CD14-positive monocyte (primary cell): ENCODE results near the gene CBX4. TPM values are rescaled to one million over a fixed set of nuclear protein-coding genes. Genes with fewer than 3 reads are reported as not detected.

Experiments used
- DNase-seq, 3 donors: peaks; one replicate each; pipeline ENCODE4 v3.0.0-alpha.2; 2011 to 2022
- H2AFZ ChIP-seq: 2 replicates; pipeline ENCODE4 v1.6.0; 2012; ENCODE audit warnings: mild to moderate bottlenecking, low read depth, low read length, inconsistent platforms; ENCODE audit not compliant: insufficient read depth, poor library complexity, severe bottlenecking
- H3K27ac ChIP-seq, 2 donors: 1 replicate in 1 of 2; 2 replicates in 1 of 2; pipeline ENCODE4 v1.5.1; 2012 to 2013; ENCODE audit warnings: low read length in 2 of 2, control low read depth in 1 of 2, inconsistent platforms in 1 of 2, low read depth in 1 of 2, mild to moderate bottlenecking in 1 of 2
- H3K27me3 ChIP-seq, 2 donors: one replicate each; pipeline versions ENCODE4 v1.6.0 to v1.6.1; 2011 to 2013; ENCODE audit warnings: low read length in 2 of 2; ENCODE audit not compliant: control insufficient read depth in 2 of 2, insufficient read depth in 2 of 2
- H3K36me3 ChIP-seq, 2 donors: replicated peaks in 1 of 2; 1 replicate in 1 of 2; 2 replicates in 1 of 2; pipeline versions ENCODE4 v1.5.1 to v1.6.1; 2012 to 2013; ENCODE audit warnings: low read length in 2 of 2, control low read depth in 1 of 2, inconsistent platforms in 1 of 2, mild to moderate bottlenecking in 1 of 2; ENCODE audit not compliant: insufficient read depth in 2 of 2, control insufficient read depth in 1 of 2
- H3K4me1 ChIP-seq, 2 donors: 1 replicate in 1 of 2; 2 replicates in 1 of 2; pipeline versions ENCODE4 v1.5.1 to v1.6.1; 2012 to 2013; ENCODE audit warnings: low read length in 2 of 2, control low read depth in 1 of 2, inconsistent platforms in 1 of 2, mild to moderate bottlenecking in 1 of 2, moderate library complexity in 1 of 2; ENCODE audit not compliant: insufficient read depth in 2 of 2, control insufficient read depth in 1 of 2
- H3K4me2 ChIP-seq: replicated peaks from 2 replicates; pipeline ENCODE3; 2012; ENCODE audit warnings: low read length, moderate library complexity, mild to moderate bottlenecking; ENCODE audit not compliant: poor library complexity, severe bottlenecking; ENCODE audit errors: extremely low read depth
- H3K4me3 ChIP-seq, 3 experiments: fragments of 200-600 bp in 1 of 3; sonication (generic) in 1 of 3; replicated peaks in 1 of 3; 1 replicate in 2 of 3; 2 replicates in 1 of 3; pipeline ENCODE4 v1.5.1; 2011 to 2013; ENCODE audit warnings: low read length in 3 of 3, mild to moderate bottlenecking in 3 of 3, control low read depth in 2 of 3, low read depth in 2 of 3, inconsistent platforms in 1 of 3, moderate library complexity in 1 of 3
- H3K79me2 ChIP-seq: 2 replicates; pipeline ENCODE4 v1.6.0; 2012; ENCODE audit warnings: mild to moderate bottlenecking, control low read depth, inconsistent platforms, low read length, moderate library complexity; ENCODE audit not compliant: insufficient read depth
- H3K9ac ChIP-seq: 2 replicates; pipeline ENCODE4 v1.6.0; 2017; ENCODE audit warnings: low read length, mild to moderate bottlenecking; ENCODE audit not compliant: insufficient read depth, poor library complexity, severe bottlenecking
- H3K9me3 ChIP-seq, 2 donors: replicated peaks in 1 of 2; 1 replicate in 1 of 2; 2 replicates in 1 of 2; pipeline versions ENCODE4 v1.5.1 to v1.6.1; 2012 to 2013; ENCODE audit warnings: low read length in 2 of 2, control low read depth in 1 of 2; ENCODE audit not compliant: control insufficient read depth in 1 of 2, insufficient read depth in 1 of 2
- H4K20me1 ChIP-seq: 2 replicates; pipeline ENCODE4 v1.6.0; 2012; ENCODE audit warnings: mild to moderate bottlenecking, low read length, control low read depth, moderate library complexity; ENCODE audit not compliant: insufficient read depth
- H3K27ac Mint-ChIP-seq, 7 donors: one replicate each; pipeline ENCODE4 v1.8.0; 2020; ENCODE audit warnings: mild to moderate bottlenecking in 7 of 7, mixed read lengths in 7 of 7, moderate library complexity in 6 of 7, inconsistent platforms in 2 of 7
- H3K27me3 Mint-ChIP-seq, 3 donors: one replicate each; pipeline ENCODE4 v1.8.0; 2021 to 2022; ENCODE audit warnings: low read depth in 3 of 3, mild to moderate bottlenecking in 3 of 3, mixed read lengths in 3 of 3, moderate library complexity in 3 of 3, inconsistent platforms in 1 of 3
- H3K36me3 Mint-ChIP-seq, 2 donors: one replicate each; pipeline ENCODE4 v1.8.0; 2020; ENCODE audit warnings: mixed read lengths in 2 of 2, inconsistent platforms in 1 of 2, mild to moderate bottlenecking in 1 of 2
- H3K4me1 Mint-ChIP-seq: one replicate; pipeline ENCODE4 v1.8.0; 2020; ENCODE audit warnings: mild to moderate bottlenecking, mixed read lengths
- H3K4me3 Mint-ChIP-seq, 2 donors: one replicate each; pipeline ENCODE4 v1.8.0; 2020; ENCODE audit warnings: mild to moderate bottlenecking in 2 of 2, mixed read lengths in 2 of 2, moderate library complexity in 1 of 2
- H3K9me3 Mint-ChIP-seq, 7 donors: one replicate each; pipeline ENCODE4 v1.8.0; 2020 to 2022; ENCODE audit warnings: mixed read lengths in 7 of 7, mild to moderate bottlenecking in 6 of 7, moderate library complexity in 6 of 7, inconsistent platforms in 2 of 7
- WGBS: methylation state at CpG from one replicate; pipeline ENCODE4 v1.1.5; 2013; ENCODE audit warnings: missing lambda C conversion rate; ENCODE audit not compliant: insufficient coverage; 5-methylcytosine and 5-hydroxymethylcytosine counted together
- intact Hi-C, 2 donors: fragments of 100-400 bp; cut with micrococcal nuclease; formaldehyde crosslinking; loops; one replicate each; pipeline versions ENCODE4 v1.15.0 to v1.15.1; 2023
- polyA plus RNA-seq, 3 donors: library from polyadenylated mRNA; depleted of rRNA in 1 of 3; unstranded in 2 of 3; stranded (reverse) in 1 of 3; fragments of 300-500 nt in 2 of 3; fragments of >200 nt in 1 of 3; fragmentation: Illumina TruSeq in 2 of 3; gene quantifications; 1 replicate in 2 of 3; 2 replicates in 1 of 3; pipeline ENCODE4 v1.2.3, GENCODE V29; 2012 to 2021
- TF ChIP-seq, protein P1 (sequence below): fragments of 200-600 bp; IDR thresholded peaks from one replicate; pipeline ENCODE4 v1.8.0; 2022; ENCODE audit warnings: antibody characterized with exemption, mild to moderate bottlenecking

CBX4 gene
- polyA plus RNA-seq, 3 donors, result 1.4 to 82.8 (median 3.6) TPM

DNA sequence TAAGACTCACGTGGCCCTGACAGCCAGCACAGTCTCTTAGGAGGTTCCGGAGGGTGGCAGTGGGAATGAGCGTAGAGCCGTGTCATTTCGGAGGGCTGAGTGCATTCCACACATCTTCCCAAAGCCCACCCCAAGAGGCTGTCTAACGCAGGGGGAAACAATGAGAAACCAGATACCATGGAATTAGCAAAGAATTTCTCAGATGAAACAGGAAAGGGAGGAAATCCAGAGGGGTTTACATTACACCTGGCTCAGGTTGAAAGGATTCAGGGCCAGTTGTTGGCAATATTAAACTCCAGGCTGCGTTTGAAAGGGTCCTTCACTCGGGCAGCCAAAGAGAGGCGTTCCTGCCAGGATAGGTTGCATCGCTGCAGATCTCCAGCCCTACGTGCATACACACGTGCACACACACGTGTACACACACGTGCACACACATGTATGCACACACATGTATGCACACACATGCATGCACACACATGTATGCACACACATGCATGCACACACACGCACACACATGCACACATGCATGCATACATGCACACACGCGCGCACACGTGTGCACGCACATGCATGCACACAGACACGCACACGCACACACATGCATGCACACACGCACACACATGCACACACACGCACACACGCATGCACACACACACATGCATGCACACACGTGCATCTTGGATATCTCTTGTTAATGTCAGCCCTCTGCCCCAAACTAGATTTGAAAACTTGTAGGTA is 12.2 kb downstream of the CBX4 start:
- Histone ChIP-seq H2AFZ (no peak overlapping the region), H3K27me3 (no peaks in the 10 kb centered on the region), H3K4me1 (peaks cover 34 to 50% of the 10 kb centered on the region in 2 donors), H3K27ac (no peak overlapping the region), H3K9ac (no peak overlapping the region), H3K9me3 (no peaks in the 10 kb centered on the region), H3K4me2 (peak overlapping the region; percentile 55), H4K20me1 (peaks cover 18% of the 10 kb centered on the region), H3K36me3 (no peaks in the 10 kb centered on the region), H3K79me2 (no peaks in the 10 kb centered on the region), H3K4me3 (peak overlapping the region in 1 of 3 experiments; percentile 49)
- Mint-ChIP-seq H3K4me1 (peaks cover 49% of the 10 kb centered on the region), H3K4me3 (peak overlapping the region in 1 of 2 donors; percentile 6), H3K9me3 (no peaks in the 10 kb centered on the region), H3K36me3 (no peaks in the 10 kb centered on the region), H3K27ac (no peak overlapping the region), H3K27me3 (peaks cover 16 to 27% (median 20%) of the 10 kb centered on the region in 3 donors)
- TF ChIP-seq, protein P1, sequence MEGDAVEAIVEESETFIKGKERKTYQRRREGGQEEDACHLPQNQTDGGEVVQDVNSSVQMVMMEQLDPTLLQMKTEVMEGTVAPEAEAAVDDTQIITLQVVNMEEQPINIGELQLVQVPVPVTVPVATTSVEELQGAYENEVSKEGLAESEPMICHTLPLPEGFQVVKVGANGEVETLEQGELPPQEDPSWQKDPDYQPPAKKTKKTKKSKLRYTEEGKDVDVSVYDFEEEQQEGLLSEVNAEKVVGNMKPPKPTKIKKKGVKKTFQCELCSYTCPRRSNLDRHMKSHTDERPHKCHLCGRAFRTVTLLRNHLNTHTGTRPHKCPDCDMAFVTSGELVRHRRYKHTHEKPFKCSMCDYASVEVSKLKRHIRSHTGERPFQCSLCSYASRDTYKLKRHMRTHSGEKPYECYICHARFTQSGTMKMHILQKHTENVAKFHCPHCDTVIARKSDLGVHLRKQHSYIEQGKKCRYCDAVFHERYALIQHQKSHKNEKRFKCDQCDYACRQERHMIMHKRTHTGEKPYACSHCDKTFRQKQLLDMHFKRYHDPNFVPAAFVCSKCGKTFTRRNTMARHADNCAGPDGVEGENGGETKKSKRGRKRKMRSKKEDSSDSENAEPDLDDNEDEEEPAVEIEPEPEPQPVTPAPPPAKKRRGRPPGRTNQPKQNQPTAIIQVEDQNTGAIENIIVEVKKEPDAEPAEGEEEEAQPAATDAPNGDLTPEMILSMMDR, result no peak
- DNase-seq, result no peak
- intact Hi-C loops, result no loop called here
- 88% methylated on average over 17 of the region's 26 CpGs for WGBS

DNA sequence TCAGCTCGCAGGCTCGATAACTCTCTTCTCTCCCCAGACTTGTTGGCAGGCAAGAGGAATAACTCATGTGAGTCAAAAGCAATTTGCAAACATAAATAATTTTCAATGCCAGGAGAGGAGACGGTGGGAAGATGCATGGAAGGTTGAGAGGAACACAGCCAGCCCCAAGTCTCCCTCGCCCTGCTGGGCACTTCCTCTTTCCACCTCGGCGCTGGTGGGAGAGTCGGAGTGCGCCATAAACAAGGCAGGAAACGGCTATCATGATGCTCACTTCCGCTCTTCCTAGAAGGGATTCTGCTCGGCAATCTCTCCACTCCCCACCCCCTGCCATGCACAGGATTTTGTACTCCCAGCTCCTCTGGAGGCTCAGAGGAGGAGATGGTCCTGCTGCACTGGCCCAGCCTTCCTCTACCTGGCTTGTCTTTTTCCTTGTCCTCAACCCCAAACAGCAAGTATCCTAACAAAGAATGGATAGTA is 13.0 kb downstream of the CBX4 start:
- no peak overlapping the region for H3K27ac ChIP-seq
- H3K4me1 ChIP-seq, result peaks cover 27 to 42% of the 10 kb centered on the region in 2 donors
- H3K9me3 ChIP-seq, result no peaks in the 10 kb centered on the region
- no peak overlapping the region for H3K9ac ChIP-seq
- peak overlapping the region in 1 of 2 donors; percentile 76 for H3K4me3 Mint-ChIP-seq
- peaks cover 11% of the 10 kb centered on the region for H4K20me1 ChIP-seq
- H3K4me3 ChIP-seq, result peak overlapping the region in 1 of 3 experiments; percentile 49
- peak; percentile 66 to 77 (median 77) for DNase-seq
- H3K27me3 ChIP-seq, result peaks cover 0 to 3% of the 10 kb centered on the region in 2 donors
- H3K36me3 Mint-ChIP-seq, result no peaks in the 10 kb centered on the region
- H3K36me3 ChIP-seq, result no peaks in the 10 kb centered on the region
- H3K9me3 Mint-ChIP-seq, result no peaks in the 10 kb centered on the region
- intact Hi-C loops, result no loop called here
- 2% methylated on average over 7 of the region's 11 CpGs for WGBS
- peak overlapping the region in 2 of 7 donors; percentile 15 to 54 for H3K27ac Mint-ChIP-seq
- no peak overlapping the region for H2AFZ ChIP-seq
- H3K27me3 Mint-ChIP-seq, result peaks cover 17 to 29% (median 22%) of the 10 kb centered on the region in 3 donors
- peak overlapping the region; percentile 55 for H3K4me2 ChIP-seq
- H3K4me1 Mint-ChIP-seq, result peaks cover 42% of the 10 kb centered on the region
- no peaks in the 10 kb centered on the region for H3K79me2 ChIP-seq
- TF ChIP-seq, protein P1, result no peak
